Psoas muscle (tissue), 8 donors: ENCODE results near the gene ZIC4. TPM values are rescaled to one million over a fixed set of nuclear protein-coding genes. Genes with fewer than 3 reads are reported as not detected.

Experiments used
- ATAC-seq, 4 donors: fragments of 200-7000 bp; cut with Tn5 transposase; one replicate each; pipeline ENCODE4 v1.9.1; 2020; ENCODE audit warnings: moderate library complexity in 3 of 4, mild to moderate bottlenecking in 2 of 4
- DNase-seq, 2 donors: peaks; one replicate each; pipeline ENCODE4 v3.0.0-alpha.2; 2020
- H3K27ac ChIP-seq: fragments of 200-600 bp; one replicate; pipeline ENCODE4 v1.8.0; 2022
- H3K27me3 ChIP-seq, 3 donors: fragments of 200-600 bp in 1 of 3; one replicate each; pipeline versions ENCODE4 v1.6.1 to v1.8.0; 2013 to 2022; ENCODE audit warnings: low read length in 2 of 3, mild to moderate bottlenecking in 2 of 3, moderate library complexity in 1 of 3; ENCODE audit not compliant: insufficient read depth in 3 of 3
- H3K36me3 ChIP-seq, 2 donors: fragments of 200-600 bp in 1 of 2; one replicate each; pipeline versions ENCODE4 v1.6.1 to v1.8.0; 2013 to 2022; ENCODE audit warnings: low read depth in 1 of 2, mild to moderate bottlenecking in 1 of 2, moderate library complexity in 1 of 2; ENCODE audit not compliant: insufficient read depth in 1 of 2
- H3K4me1 ChIP-seq: fragments of 200-600 bp; one replicate; pipeline ENCODE4 v1.8.0; 2022
- H3K4me3 ChIP-seq: fragments of 200-600 bp; one replicate; pipeline ENCODE4 v1.8.0; 2022; ENCODE audit warnings: mild to moderate bottlenecking
- H3K9me3 ChIP-seq: fragments of 200-600 bp; one replicate; pipeline ENCODE4 v1.8.0; 2022
- WGBS, 3 donors: extraction: QIAGEN DNeasy Blood & Tissue Kit; methylation state at CpG; one replicate each; pipeline versions ENCODE4 v1.1.6 to v1.1.7; 2013; 5-methylcytosine and 5-hydroxymethylcytosine counted together
- intact Hi-C, 2 donors: fragments of 100-400 bp; cut with DNase I; formaldehyde crosslinking; loops; one replicate each; pipeline versions ENCODE4 v1.11.0 to v1.14.2; 2022
- polyA plus RNA-seq, 3 donors: library from polyadenylated mRNA; stranded (reverse); fragments of 200-250 nt; gene quantifications; one replicate each; pipeline ENCODE4 v1.2.3, GENCODE V29; 2013
- total RNA-seq, 4 donors: library from RNA; stranded (reverse); fragmentation: NEBNext Ultra II Directional in 2 of 4; extraction: Animal tissue kit (Norgen Biotek cat#: 25700) in 2 of 4; gene quantifications; one replicate each; pipeline versions ENCODE4 v1.2.1 to v1.2.4, GENCODE V29; 2021 to 2023
- TF ChIP-seq, protein P1 (sequence below): fragments of 200-600 bp; IDR thresholded peaks from one replicate; pipeline ENCODE4 v1.8.0; 2022; ENCODE audit warnings: antibody characterized with exemption
- donor health status: healthy with polysubstance abuse.
- donor health status: DM: no; HTN: no; CAD: no; lungs with moderate emphysema.
- donor health status: Bipolar disorder and iron deficiency.
- donor health status: healthy.
- donor health status: DM: yes; HTN: yes; CAD: no.
- donor health status: DM: no; HTN: no; CAD: no.
- donor health status: DM: no; HTN: no; CAD: no.
- donor health status: DM: yes; HTN: yes; CAD: no.

Gene ZIC4
- total and polyA plus RNA-seq, 7 donors: 0.10 to 1.00 (median 0.46) TPM

DNA sequence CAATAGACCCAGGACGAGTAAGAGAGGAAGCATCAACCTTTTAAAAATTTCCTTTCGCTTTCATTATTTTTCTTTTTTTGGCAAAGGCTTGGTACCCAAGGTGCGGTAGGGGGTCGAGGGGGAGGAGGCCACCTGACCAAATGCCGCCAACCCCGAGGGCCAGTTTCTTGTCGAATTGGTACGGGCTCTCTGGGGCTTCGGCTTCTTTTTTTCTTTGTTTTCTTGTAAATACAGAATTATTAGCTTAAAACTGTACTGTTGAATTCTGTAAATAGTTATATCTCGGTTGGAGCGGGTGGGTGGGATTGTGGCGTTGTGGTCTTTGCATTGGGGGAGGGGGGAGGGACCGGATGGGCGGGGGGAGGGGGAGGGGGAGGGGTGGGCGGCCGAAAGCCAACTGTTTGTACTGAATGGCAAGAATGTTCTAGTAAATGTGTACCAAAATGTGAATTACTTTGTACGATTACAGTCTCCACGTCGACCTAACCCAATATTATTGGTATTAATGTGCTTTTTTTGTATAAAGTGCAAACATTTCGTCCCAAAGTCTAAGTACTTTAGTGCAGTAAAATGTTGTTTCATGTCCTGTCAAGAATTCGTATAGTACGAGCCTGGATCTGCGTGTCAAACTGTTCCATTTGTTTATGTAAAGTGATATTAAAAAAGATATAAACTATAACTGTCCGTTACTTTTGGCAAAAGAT is 7.5 kb upstream of the ZIC4 start:
- intact Hi-C loops: loop anchor here in 1 of 2 donors (5.0 to 10.0 kb wide), 3 partner anchors 59 to 663 kb away; no protein-coding TSS in a partner anchor
- Histone ChIP-seq H3K27ac (peak overlapping the region; percentile 33), H3K4me1 (peaks cover 15% of the 10 kb centered on the region), H3K36me3 (no peaks in the 10 kb centered on the region), H3K27me3 (peaks cover 0 to 58% (median 10%) of the 10 kb centered on the region in 3 donors), H3K4me3 (peak overlapping the region; percentile 75), H3K9me3 (no peaks in the 10 kb centered on the region)
- ATAC-seq (no peak), DNase-seq (no peak)
- 47 to 53% (median 48%) methylated on average over 23 to 24 of the region's 24 CpGs for WGBS, 3 donors
- TF ChIP-seq, protein P1, sequence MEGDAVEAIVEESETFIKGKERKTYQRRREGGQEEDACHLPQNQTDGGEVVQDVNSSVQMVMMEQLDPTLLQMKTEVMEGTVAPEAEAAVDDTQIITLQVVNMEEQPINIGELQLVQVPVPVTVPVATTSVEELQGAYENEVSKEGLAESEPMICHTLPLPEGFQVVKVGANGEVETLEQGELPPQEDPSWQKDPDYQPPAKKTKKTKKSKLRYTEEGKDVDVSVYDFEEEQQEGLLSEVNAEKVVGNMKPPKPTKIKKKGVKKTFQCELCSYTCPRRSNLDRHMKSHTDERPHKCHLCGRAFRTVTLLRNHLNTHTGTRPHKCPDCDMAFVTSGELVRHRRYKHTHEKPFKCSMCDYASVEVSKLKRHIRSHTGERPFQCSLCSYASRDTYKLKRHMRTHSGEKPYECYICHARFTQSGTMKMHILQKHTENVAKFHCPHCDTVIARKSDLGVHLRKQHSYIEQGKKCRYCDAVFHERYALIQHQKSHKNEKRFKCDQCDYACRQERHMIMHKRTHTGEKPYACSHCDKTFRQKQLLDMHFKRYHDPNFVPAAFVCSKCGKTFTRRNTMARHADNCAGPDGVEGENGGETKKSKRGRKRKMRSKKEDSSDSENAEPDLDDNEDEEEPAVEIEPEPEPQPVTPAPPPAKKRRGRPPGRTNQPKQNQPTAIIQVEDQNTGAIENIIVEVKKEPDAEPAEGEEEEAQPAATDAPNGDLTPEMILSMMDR: no peak

DNA sequence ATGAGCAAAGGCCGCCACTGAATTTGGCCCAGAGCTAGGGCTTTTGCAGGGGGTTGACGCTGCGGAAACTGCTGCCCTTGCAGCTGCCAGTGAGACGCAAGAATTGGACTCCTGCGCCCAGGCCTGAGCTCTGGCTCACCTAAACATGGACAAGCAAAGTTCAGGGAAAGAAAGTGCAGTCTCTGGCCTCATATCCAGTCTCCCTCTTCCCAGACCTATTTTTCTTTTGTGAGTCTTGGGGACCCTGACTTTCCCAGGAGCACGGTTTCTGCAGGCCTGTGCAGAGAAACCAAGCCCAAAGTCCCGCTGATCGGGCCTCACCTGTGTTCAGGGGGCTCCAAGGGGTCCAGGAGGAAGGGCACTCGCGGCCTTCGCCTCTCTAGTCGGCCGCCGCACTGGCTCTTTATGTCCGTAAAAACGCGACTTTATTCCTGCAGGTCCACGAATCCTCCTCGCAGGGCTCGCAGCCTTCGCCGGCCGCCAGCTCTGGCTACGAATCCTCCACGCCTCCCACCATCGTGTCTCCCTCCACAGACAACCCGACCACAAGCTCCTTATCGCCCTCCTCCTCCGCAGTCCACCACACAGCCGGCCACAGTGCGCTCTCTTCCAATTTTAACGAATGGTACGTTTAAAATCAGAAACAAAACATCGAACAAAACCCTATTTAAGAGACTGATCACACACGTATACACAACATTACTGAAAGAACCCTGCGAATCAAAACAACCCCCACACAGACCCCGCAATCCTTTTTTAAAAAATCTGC is 6.8 kb upstream of the ZIC4 start:
- ATAC-seq (no peak), DNase-seq (no peak)
- peaks cover 0 to 59% (median 10%) of the 10 kb centered on the region in 3 donors for H3K27me3 ChIP-seq
- peak overlapping the region; percentile 33 for H3K27ac ChIP-seq
- WGBS, 3 donors: 52 to 60% (median 55%) methylated on average over 37 of the region's 37 CpGs
- TF ChIP-seq, protein P1: no peak
- peak overlapping the region; percentile 75 for H3K4me3 ChIP-seq
- no peaks in the 10 kb centered on the region for H3K9me3 ChIP-seq
- peaks cover 12% of the 10 kb centered on the region for H3K4me1 ChIP-seq
- intact Hi-C loops: loop anchor here in 1 of 2 donors (5.0 to 10.0 kb wide), 3 partner anchors 58 to 664 kb away; no protein-coding TSS in a partner anchor
- no peaks in the 10 kb centered on the region for H3K36me3 ChIP-seq

DNA sequence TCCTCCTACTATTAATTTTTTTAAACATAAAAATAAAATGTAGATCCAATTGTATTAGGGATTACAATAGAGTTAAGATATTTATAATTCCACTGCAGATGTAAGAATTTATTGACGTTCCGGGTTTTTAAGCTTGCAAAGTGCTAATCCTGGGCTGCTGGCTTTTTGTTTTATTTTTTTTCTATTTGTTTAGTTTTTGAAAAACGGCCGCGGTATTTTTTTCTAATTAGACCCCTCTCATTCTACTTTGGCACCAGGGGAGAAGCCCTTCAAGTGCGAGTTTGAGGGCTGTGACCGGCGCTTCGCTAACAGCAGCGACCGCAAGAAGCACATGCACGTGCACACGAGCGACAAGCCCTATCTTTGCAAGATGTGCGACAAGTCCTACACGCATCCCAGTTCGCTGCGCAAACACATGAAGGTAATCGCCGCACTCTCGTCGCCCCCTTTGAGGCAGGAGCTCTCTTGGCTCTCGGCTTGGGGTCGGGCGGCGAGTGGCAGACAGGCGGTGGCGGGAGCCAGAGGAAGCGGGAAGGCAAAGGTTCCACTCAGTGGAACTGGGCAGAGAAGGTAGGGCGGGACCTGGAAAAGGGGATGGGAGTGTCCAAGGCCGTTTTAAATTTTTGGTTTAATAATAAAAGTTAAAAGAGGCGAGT is 6.0 kb upstream of the ZIC4 start:
- H3K9me3 ChIP-seq: no peaks in the 10 kb centered on the region
- H3K4me3 ChIP-seq: peak overlapping the region; percentile 75
- DNase-seq: no peak
- 45 to 49% (median 46%) methylated on average over 32 of the region's 32 CpGs for WGBS, 3 donors
- H3K4me1 ChIP-seq: peaks cover 10% of the 10 kb centered on the region
- no peak for ATAC-seq
- TF ChIP-seq, protein P1: no peak
- H3K27ac ChIP-seq: peak overlapping the region; percentile 21
- intact Hi-C loops: loop anchor here in 1 of 2 donors (5.0 to 10.0 kb wide), 3 partner anchors 58 to 665 kb away; no protein-coding TSS in a partner anchor
- no peaks in the 10 kb centered on the region for H3K36me3 ChIP-seq
- H3K27me3 ChIP-seq: peaks cover 0 to 66% (median 10%) of the 10 kb centered on the region in 3 donors

DNA sequence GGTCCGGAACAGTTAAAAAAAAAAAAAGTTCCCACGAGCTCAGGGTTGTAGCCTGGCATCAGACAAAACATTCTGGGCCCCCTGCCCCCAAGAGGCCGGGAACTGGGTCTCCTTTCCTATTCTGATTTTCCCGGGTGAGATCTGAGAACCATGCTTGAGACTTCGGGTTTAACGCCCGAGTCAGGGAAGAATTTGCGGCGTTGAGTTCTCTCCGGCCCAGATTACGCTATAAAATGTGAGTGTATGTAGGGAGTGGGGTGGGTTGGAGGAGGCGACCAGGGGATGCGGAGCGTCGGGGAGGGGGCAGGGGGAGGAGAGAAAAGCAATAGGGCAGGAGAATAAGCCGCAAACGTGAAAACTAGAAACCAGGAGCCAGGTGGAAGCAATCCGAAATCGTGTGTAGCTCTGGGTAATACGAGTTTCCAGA is 5.5 kb upstream of the ZIC4 start:
- ATAC-seq (no peak), DNase-seq (no peak)
- H3K36me3 ChIP-seq: no peaks in the 10 kb centered on the region
- 16 to 28% (median 16%) methylated on average over 20 of the region's 20 CpGs for WGBS, 3 donors
- intact Hi-C loops: loop anchor here in 1 of 2 donors (5.0 to 10.0 kb wide), 3 partner anchors 57 to 665 kb away; no protein-coding TSS in a partner anchor
- H3K27ac ChIP-seq: peak overlapping the region; percentile 73
- peaks cover 0 to 71% (median 10%) of the 10 kb centered on the region in 3 donors for H3K27me3 ChIP-seq
- peaks cover 10% of the 10 kb centered on the region for H3K4me1 ChIP-seq
- no peaks in the 10 kb centered on the region for H3K9me3 ChIP-seq
- peak overlapping the region; percentile 75 for H3K4me3 ChIP-seq
- TF ChIP-seq, protein P1: no peak
